Measurements from ENCODE around the gene CHGA.

CHGA gene

GRCh38 chr14:92922883-92923743, at the start of gene CHGA:
CHGA (plus strand) TSS chr14:92923150; CDS start chr14:92923360, 210 bp downstream.
- DNase-seq = no peak

DNA sequence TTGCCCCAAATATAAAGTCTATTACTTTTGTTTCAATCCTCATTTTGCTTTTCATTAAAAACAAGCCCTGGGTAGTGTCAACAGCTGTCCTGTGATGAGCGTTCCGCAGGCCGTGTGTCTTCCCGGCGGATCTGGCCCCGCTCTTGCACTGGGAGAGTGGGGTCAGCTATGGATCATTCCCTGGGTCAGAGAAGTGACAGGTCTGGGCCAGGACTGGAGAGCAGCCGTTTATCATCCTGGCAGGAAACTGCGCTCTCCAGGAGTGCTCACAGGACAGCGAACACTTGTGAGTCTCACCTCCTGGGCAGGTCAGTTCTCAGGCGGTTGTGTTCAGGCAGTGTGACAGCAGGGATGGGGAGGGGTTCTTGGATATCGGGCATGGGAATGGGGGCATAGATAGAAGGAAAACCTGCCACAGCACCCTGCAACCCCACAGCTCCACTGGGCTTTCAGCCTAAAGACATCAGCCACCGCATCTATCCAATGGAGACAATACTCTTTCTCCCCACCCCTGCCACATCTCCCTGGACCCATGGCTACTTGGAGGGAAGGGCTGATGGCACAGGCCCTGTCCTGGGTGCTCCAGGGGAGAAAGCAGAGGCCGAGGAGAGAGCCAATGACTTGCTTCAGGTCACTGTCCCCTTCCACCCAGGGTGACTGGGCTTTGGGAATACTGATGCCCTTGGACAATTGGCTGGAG, 47.8 kb upstream of the CHGA start:
- no peak for DNase-seq

DNA sequence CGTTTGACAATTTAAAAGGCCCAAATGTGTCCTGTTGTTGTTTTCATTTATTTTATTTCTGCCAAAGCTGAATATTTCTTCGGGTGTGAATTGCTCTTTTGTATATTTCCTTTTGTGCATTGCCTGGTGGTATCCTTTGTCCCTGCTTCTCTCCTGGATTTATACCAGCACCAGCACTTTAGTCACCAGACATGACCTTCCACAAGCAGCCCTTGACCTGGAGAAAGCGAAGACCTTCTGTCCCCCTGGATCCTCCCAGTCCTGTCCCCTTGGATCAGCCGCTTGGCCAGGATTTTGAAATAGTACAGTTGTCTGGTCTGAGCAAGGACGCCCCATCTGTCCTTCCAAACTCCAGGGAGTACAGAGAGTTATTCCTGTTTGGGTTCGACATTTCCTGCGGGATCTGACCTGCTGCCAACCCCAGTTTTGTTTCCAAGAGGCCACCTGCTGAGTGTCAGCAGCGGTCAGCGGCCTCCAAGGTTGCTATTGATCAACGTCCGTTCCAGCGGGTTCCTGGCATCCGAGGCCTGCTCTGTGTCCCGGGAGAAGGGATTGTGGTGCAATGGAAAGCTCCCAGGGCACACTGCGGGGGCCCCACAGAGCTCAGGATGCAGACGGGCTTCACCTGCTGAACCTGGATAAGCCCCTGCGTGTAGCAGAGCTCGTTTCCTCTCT, 45.1 kb upstream of the CHGA start:
- no peak for DNase-seq

DNA sequence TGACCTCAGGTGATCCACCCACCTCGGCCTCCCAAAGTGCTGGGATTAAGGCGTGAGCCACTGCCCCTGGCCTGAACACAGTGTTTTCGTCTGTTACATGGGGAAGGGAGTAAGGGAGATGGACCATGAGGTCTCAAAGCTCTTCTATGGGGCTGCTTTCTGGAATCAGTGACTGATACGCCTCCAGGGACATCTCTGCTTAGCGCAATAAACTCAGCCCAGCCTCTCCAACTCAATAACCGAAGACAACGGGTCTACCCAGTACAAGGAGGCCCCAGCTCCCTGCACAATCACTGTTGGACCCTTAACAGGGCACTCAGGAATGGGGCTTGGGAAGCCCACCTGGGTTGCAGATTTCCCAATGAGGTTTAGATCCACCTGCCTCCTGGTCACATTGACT, 42.6 kb upstream of the CHGA start:
- DNase-seq = no peak

DNA sequence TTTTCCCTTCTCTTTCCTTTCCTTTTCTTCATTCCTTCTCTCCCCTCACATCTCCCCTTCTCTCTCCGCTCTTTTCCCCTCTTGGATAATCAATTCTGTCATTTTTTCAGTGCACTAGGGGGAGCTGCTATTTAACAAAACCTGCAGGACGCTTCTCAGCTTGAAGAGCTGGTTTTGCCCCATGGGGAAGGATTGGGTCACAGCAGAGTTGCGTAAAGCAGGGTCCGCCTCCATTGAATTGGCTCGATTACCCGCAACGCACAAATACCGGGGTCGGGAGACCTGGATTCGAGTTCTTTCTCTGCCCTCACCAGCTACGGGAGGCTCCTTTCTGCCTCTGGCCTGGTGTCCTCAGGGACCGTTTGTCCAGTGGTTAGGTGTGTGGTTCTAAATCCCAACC, 42.1 kb upstream of the CHGA start:
- no peak for DNase-seq

GRCh38 chr14:92883066-92883465, 39.9 kb upstream of the CHGA start:
- no peak for DNase-seq

DNA sequence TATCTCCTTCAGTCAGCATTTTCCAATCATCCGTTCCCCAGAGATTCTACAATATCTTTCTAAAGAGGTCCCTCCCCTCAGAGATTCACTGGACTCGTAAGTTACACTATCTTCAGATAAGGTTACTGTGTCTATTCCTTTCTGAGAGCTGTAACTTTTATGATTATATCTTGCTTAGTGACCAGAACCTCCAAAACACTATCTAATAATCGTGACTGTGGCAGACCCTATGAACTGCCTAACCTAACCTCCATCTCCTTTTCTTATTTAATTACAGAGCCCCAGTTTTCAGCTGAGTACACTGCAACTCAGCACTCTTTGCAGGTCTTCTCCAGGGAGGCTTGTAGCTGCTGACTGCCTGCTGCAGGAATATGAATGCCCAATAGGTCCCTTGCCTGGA, 38.5 kb upstream of the CHGA start:
- no peak for DNase-seq

GRCh38 chr14:92885279-92886061, 37.5 kb upstream of the CHGA start:
- no peak for DNase-seq

GRCh38 chr14:92886337-92886736, 36.6 kb upstream of the CHGA start:
- no peak for DNase-seq

DNA sequence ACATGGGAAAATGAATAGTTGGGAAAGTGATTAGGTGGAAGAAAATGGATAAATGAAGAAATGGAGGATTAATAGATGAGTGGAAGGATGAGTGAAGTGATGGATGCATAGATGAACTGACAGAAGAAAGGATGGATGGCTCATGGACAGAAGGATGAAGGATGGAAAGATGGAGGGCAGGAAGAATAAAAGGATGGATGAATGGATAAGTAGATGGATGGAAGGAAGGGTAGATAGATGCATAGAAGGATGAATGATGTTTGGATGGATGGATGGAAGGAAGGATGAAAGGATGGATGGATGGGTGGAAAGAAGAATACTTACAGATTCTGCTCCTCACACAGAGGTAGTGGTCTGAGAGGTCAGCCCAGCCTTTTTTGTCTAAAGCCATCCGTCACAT, 35.8 kb upstream of the CHGA start:
- DNase-seq = no peak

GRCh38 chr14:92888896-92889295, 34.1 kb upstream of the CHGA start:
- no peak for DNase-seq

- DNase-seq = no peak
Measured at GRCh38 chr14:92890830-92891588, 31.9 kb upstream of the CHGA start.

DNA sequence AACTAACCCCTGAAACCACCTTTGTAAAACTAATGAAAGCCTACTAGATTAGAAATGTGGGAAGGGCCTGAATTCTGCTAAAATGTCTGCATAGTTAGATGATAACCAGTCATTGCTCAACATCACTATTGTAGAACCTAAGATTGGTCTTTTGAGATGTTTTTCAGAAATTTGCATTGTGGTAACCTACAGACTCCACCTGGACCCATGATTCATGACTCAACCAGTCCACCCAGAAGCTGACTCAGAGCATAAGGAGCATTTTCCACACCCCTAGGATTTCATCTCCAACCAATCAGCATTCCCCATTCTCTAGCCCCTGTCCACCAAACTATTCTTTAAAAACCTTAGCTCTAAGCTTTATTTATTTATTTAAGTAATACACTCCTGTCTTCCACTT, 30.4 kb upstream of the CHGA start:
- DNase-seq = no peak

DNA sequence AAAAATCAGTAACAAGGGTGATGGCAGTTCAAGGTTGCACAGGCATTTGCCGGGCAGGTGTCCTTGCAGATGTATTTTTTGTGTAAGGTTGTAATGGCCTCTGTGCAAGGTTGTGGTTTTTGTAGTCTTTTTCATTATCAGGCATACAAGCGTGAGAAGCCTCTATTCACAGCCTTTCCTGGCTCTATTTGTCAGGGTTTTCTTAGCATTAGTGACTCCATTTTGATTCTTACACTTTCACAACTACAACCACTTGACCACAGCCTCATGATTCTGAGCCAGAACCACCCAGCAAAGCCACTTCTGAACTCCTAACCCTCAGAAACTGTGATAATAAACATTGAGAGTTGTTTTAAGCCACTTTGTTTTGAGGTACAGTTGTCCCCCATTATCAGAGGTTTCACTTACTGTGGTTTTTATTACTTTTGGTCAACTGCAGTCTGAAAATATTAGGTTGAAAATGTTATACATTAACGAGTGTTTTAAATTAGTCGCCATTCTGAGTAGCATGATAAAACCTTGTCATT, 27.5 kb upstream of the CHGA start:
- no peak for DNase-seq

GRCh38 chr14:92897922-92898565, 24.9 kb upstream of the CHGA start:
- DNase-seq = no peak

DNA sequence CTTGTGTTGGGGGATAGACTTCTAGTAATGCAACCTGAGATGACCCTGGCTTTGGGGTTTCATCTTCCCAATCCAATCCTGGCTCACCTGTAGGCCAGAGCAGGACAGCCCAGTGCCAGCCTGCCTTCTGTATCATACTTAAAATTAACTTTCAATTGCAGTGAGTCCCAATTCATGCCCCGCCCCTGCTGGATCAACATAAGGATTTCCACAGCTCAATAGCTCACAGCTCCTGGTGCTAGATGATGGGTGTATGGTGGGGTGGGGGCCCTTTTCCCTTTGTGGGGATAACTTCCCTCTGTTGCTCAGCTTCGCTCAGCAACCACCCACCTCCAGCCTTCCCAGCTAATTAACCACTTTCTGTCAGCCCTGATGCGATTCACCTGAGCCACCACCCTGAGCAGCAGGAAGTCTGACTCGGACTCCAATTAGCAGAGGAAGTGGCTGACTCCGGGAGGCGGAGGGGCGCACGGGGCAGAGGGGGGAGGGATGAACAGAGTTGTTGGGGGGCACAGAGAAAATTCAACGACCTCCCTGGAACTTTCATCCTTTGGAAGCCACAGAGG, 24.3 kb upstream of the CHGA start:
- DNase-seq = no peak

GRCh38 chr14:92900660-92901059, 22.3 kb upstream of the CHGA start:
- DNase-seq = no peak

GRCh38 chr14:92902191-92902590, 20.8 kb upstream of the CHGA start:
- DNase-seq = no peak

DNA sequence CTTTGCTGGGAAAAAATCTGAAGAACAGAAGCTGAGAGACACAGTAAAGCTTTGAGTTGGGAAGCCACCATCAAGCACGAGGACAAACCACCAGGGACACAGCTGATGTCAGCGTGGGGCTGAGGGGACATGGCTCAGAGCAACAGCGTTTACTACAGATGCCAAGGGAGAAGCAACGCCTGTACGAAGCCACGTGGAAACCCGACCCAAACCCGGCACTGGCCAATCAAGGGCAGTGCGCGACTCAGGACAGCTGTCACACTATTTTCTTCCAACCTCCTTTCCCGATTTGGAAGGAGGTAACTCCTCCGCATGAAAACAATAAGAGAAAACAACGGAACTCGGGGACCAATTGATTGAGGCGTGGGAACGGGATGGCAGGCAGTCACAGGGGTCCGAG, 20.2 kb upstream of the CHGA start:
- no peak for DNase-seq

GRCh38 chr14:92903359-92903758, 19.6 kb upstream of the CHGA start:
- DNase-seq = no peak

GRCh38 chr14:92905667-92906066, 17.3 kb upstream of the CHGA start:
- DNase-seq = no peak

Measured in GOT3 (cell line).